ENCODE data around the gene LGR6. TPM values are rescaled to one million over a fixed set of nuclear protein-coding genes. Genes with fewer than 3 reads are reported as not detected.
"Not testable (repeated sequence)": the region's sequence is repeated elsewhere in the genome, so short reads cannot be mapped to it uniquely, and the experiment has no call there.

Gene LGR6
- total RNA-seq, 2 donors from 2014 or later, result 5.8 to 5.9 TPM

GRCh38 chr1:202233171-202233570 is 39.6 kb downstream of the LGR6 start:
- peaks cover 4% of the 10 kb centered on the region for H3K36me3 Mint-ChIP-seq
- no peak overlapping the region for H3K27ac Mint-ChIP-seq
- no peak overlapping the region for H3K4me3 Mint-ChIP-seq
- peaks cover 12 to 20% of the 10 kb centered on the region in 2 donors for H3K4me1 Mint-ChIP-seq (ENCODE audit: low read depth in 2 of 2)
- ATAC-seq, result no peak
- peak; percentile 58 for DNase-seq (ENCODE audit: low spot score)
- H3K9me3 Mint-ChIP-seq, result no peaks in the 10 kb centered on the region
- peaks cover 0 to 2% of the 10 kb centered on the region in 2 donors for H3K27me3 Mint-ChIP-seq

DNA sequence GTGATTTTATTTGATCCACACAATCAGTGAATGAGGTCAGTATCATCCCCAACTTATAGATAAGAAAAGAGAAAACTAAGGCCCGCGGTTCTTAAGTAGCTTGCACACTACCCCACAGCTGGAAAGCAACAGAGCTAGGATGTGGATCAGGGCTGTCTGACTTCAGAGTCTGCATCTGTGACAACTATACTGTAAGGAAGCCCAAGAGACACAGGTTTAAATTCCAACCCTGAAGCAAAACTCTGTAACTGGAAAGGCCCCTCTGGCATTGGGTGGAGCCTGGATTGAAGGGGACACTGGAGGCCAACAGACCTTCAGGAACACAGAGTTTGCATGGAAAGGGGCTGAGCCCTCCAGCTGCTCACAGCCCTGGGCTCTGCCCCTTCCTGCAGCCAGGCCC is 40.2 kb downstream of the LGR6 start:
- H3K36me3 Mint-ChIP-seq, result peaks cover 4% of the 10 kb centered on the region
- DNase-seq (ENCODE audit: low spot score) (no peak), ATAC-seq (no peak)
- no peaks in the 10 kb centered on the region for H3K9me3 Mint-ChIP-seq
- no peak overlapping the region for H3K27ac Mint-ChIP-seq
- H3K4me3 Mint-ChIP-seq, result no peak overlapping the region
- peaks cover 7 to 15% of the 10 kb centered on the region in 2 donors for H3K4me1 Mint-ChIP-seq (ENCODE audit: low read depth in 2 of 2)
- peaks cover 0 to 2% of the 10 kb centered on the region in 2 donors for H3K27me3 Mint-ChIP-seq

DNA sequence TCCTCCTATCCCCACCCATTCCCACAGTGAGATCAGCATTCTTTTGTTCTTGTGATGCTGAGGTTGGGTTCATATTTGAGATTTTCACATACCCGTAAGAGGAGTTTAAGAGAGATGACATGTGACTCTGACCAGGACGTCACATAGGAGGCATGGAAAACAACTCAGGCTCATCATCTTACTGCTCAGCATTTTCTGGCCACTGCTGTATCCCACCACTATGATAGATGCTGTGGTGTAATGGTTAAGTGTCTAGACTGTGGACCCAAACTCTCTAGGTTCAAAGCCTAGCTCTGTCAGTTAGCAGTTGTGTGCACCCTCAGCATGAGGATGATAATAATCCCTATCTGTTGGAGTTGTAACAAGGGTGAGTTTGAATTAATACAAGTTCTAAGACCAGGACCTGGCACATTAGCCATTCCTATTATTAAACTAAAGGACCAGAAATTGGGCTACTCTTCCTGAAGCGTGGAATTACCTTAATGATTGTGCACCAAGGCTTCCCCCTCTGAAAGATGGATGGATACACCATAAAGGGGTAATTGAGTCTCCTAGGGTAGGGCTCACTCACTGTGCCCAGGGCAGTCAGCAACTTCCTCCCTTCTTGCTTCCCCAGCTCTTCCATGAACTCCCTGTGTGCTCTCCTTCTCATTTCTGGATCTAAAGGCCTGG is 40.9 kb downstream of the LGR6 start:
- Mint-ChIP-seq H3K4me3 (no peak overlapping the region), H3K4me1 (ENCODE audit: low read depth in 2 of 2) (peaks cover 7 to 12% of the 10 kb centered on the region in 2 donors), H3K36me3 (peaks cover 4% of the 10 kb centered on the region), H3K27me3 (peaks cover 0 to 2% of the 10 kb centered on the region in 2 donors), H3K9me3 (no peaks in the 10 kb centered on the region), H3K27ac (peak overlapping the region in 1 of 2 donors; percentile 24)
- DNase-seq (ENCODE audit: low spot score), result peak; percentile 23
- ATAC-seq, result no peak

- H3K4me3 Mint-ChIP-seq, result no peak overlapping the region
- H3K9me3 Mint-ChIP-seq, result no peaks in the 10 kb centered on the region
- ATAC-seq (no peak), DNase-seq (ENCODE audit: low spot score) (peak; percentile 51)
- H3K27me3 Mint-ChIP-seq, result peaks cover 0 to 2% of the 10 kb centered on the region in 2 donors
- H3K27ac Mint-ChIP-seq, result peak overlapping the region in 1 of 2 donors; percentile 24
- peaks cover 4% of the 10 kb centered on the region for H3K36me3 Mint-ChIP-seq
- H3K4me1 Mint-ChIP-seq (ENCODE audit: low read depth in 2 of 2), result peaks cover 7 to 12% of the 10 kb centered on the region in 2 donors
These were observed 41.5 kb downstream of the LGR6 start for GRCh38 chr1:202235003-202235660.

- H3K9me3 Mint-ChIP-seq, result no peaks in the 10 kb centered on the region
- H3K27me3 Mint-ChIP-seq, result peaks cover 0 to 2% of the 10 kb centered on the region in 2 donors
- H3K27ac Mint-ChIP-seq, result peak overlapping the region; percentile 12 to 24
- DNase-seq (ENCODE audit: low spot score), result peak; percentile 71
- no peak overlapping the region for H3K4me3 Mint-ChIP-seq
- peaks cover 7 to 10% of the 10 kb centered on the region in 2 donors for H3K4me1 Mint-ChIP-seq (ENCODE audit: low read depth in 2 of 2)
- no peaks in the 10 kb centered on the region for H3K36me3 Mint-ChIP-seq
- ATAC-seq, result peak; percentile 74 to 81
These were observed 42.5 kb downstream of the LGR6 start for GRCh38 chr1:202235856-202236837.

GRCh38 chr1:202237052-202237451 is 43.5 kb downstream of the LGR6 start:
- Mint-ChIP-seq H3K9me3 (no peaks in the 10 kb centered on the region), H3K27me3 (peaks cover 0 to 2% of the 10 kb centered on the region in 2 donors), H3K4me3 (no peak overlapping the region), H3K4me1 (ENCODE audit: low read depth in 2 of 2) (peaks cover 7 to 10% of the 10 kb centered on the region in 2 donors), H3K36me3 (no peaks in the 10 kb centered on the region), H3K27ac (no peak overlapping the region)
- DNase-seq (ENCODE audit: low spot score), result peak; percentile 63
- peak; percentile 53 to 74 for ATAC-seq

DNA sequence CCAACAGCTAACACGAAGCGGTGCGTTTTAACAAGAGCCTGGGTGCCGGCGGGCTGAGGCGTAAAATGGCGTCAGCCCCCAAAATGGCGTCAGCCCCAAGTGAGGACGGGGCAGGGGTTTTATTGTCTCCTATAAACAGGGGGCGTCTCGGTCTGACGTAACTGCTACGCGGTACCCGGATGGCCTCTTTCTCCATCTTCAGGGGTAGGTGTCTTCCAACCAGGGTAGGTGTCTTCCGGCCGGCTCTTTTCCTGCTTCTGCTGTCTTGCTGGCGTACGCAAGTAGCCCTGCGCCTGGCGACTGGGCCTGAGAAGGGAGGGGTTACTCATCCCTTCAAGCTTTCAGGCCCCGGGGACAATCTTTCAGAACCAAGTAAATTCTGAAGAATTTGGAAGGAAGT is 45.3 kb downstream of the LGR6 start:
- peaks cover 0 to 2% of the 10 kb centered on the region in 2 donors for H3K27me3 Mint-ChIP-seq
- ATAC-seq (no peak), DNase-seq (ENCODE audit: low spot score) (peak; percentile 53)
- no peak overlapping the region for H3K27ac Mint-ChIP-seq
- no peak overlapping the region for H3K4me3 Mint-ChIP-seq
- peaks cover 7 to 13% of the 10 kb centered on the region in 2 donors for H3K4me1 Mint-ChIP-seq (ENCODE audit: low read depth in 2 of 2)
- H3K36me3 Mint-ChIP-seq, result no peaks in the 10 kb centered on the region
- no peaks in the 10 kb centered on the region for H3K9me3 Mint-ChIP-seq

DNA sequence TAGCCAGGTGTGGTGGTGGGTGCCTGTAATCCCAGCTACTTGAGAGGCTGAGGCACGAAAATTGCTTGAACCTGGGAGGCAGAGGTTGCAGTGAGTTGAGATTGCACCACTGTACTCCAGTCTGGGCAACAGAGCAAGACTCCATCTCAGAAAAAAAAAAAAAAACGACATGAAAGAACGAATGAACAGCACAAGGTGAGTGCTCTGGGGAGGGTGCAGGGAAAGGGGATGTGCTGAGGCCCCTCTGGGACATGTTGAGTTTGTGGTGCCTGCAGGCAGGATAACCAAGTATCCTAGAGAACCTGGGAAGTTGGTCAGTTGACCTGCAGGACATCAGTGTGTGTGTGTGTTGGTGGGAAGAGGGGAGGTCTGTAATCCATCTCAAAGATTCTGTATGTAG is 46.6 kb downstream of the LGR6 start:
- not testable (repeated sequence) for H3K9me3 Mint-ChIP-seq, H3K36me3 Mint-ChIP-seq, H3K27me3 Mint-ChIP-seq, ATAC-seq, H3K27ac Mint-ChIP-seq, H3K4me3 Mint-ChIP-seq
- DNase-seq (ENCODE audit: low spot score), result peak; percentile 25
- H3K4me1 Mint-ChIP-seq (ENCODE audit: low read depth in 2 of 2), result peaks cover 7 to 13% of the 10 kb centered on the region in 2 donors

DNA sequence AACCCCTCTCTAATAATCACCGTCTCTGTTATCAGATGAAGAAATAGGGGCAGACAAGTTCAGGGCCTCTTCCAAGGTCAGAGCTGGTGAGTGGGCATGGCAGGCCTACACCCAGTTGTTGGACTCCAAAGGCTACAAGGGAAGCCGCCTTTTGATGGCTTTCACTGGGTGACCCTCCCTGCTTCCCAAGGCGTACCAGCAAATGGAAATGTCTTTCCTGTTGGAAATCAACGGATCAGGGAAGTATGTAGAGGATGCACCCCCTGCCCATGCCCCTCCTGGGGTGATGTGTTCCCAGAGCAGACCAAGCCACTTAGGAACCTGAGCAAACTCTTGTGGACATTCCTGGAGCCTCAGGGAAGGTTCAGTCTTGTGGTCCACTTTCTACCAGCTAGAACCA is 47.4 kb downstream of the LGR6 start:
- H3K4me1 Mint-ChIP-seq (ENCODE audit: low read depth in 2 of 2), result peaks cover 7 to 12% of the 10 kb centered on the region in 2 donors
- no peak overlapping the region for H3K27ac Mint-ChIP-seq
- H3K4me3 Mint-ChIP-seq, result no peak overlapping the region
- no peaks in the 10 kb centered on the region for H3K9me3 Mint-ChIP-seq
- no peaks in the 10 kb centered on the region for H3K36me3 Mint-ChIP-seq
- H3K27me3 Mint-ChIP-seq, result peaks cover 0 to 2% of the 10 kb centered on the region in 2 donors
- ATAC-seq (no peak), DNase-seq (ENCODE audit: low spot score) (no peak)

DNA sequence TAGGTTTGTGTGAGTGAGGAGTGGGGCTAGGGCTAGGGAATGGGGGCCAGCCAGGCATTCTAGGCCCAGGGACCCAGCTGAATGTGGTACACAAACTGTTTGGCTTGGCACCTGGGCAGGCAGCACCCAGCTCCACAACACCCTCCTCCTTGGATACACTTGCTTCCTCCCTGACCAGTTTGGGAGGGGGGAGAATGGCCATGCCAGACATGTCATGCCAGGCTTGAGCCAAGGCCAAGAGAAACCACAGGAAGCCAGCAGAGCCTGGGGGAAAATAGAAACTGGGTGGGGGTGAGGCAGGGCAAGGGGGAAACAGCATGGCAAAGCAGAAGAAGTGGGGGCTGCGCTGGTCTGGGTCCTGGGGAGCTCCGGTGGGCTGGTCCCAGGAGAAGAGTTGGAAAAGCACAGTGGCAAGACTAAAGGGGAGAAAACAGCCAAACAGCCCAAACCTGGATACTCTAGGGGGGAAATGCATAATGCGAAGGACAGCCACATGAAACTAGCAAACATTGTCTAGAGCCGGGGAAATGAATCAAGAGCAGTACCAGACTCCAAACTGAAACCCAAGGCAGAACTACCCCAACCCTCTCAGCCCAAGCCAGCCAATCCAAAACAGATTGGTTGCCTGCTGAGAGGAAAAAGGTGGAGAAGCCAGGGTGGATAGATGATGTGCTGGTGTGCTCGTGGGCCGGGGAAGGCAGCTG is 47.9 kb downstream of the LGR6 start:
- Mint-ChIP-seq H3K27me3 (peaks cover 0 to under 1% of the 10 kb centered on the region in 2 donors), H3K4me3 (no peak overlapping the region), H3K36me3 (no peaks in the 10 kb centered on the region), H3K27ac (peak overlapping the region in 1 of 2 donors; percentile 19), H3K9me3 (no peaks in the 10 kb centered on the region), H3K4me1 (ENCODE audit: low read depth in 2 of 2) (peaks cover 1 to 6% of the 10 kb centered on the region in 2 donors)
- ATAC-seq, result no peak
- DNase-seq (ENCODE audit: low spot score), result peak; percentile 32

GRCh38 chr1:202242080-202242419 is 48.5 kb downstream of the LGR6 start:
- Mint-ChIP-seq H3K27ac (no peak overlapping the region), H3K4me3 (no peak overlapping the region), H3K36me3 (no peaks in the 10 kb centered on the region), H3K9me3 (no peaks in the 10 kb centered on the region), H3K27me3 (no peaks in the 10 kb centered on the region), H3K4me1 (ENCODE audit: low read depth in 2 of 2) (peaks cover 0 to 4% of the 10 kb centered on the region in 2 donors)
- no peak for ATAC-seq
- no peak for DNase-seq (ENCODE audit: low spot score)

- DNase-seq (ENCODE audit: low spot score) (peak; percentile 16), ATAC-seq (no peak)
- H3K9me3 Mint-ChIP-seq, result no peaks in the 10 kb centered on the region
- peak overlapping the region in 1 of 2 donors; percentile 51 for H3K27ac Mint-ChIP-seq
- H3K36me3 Mint-ChIP-seq, result no peaks in the 10 kb centered on the region
- H3K4me3 Mint-ChIP-seq, result no peak overlapping the region
- H3K27me3 Mint-ChIP-seq, result no peaks in the 10 kb centered on the region
- peaks cover 0 to 3% of the 10 kb centered on the region in 2 donors for H3K4me1 Mint-ChIP-seq (ENCODE audit: low read depth in 2 of 2)
These were observed 49.4 kb downstream of the LGR6 start for GRCh38 chr1:202243006-202243405.

GRCh38 chr1:202244841-202245261 is 51.3 kb downstream of the LGR6 start:
- Mint-ChIP-seq H3K27ac (no peak overlapping the region), H3K27me3 (no peaks in the 10 kb centered on the region), H3K9me3 (no peaks in the 10 kb centered on the region), H3K4me3 (no peak overlapping the region), H3K4me1 (ENCODE audit: low read depth in 2 of 2) (peaks cover 5 to 9% of the 10 kb centered on the region in 2 donors), H3K36me3 (no peaks in the 10 kb centered on the region)
- no peak for ATAC-seq
- peak; percentile 58 for DNase-seq (ENCODE audit: low spot score)

All from natural killer cell treated with Interleukin-12 subunit alpha and Interleukin-12 subunit beta and Interleukin-15 and Interleukin-18, amount 100 ng/mL, for 72 hours (primary cell).